ENCODE results near the gene TMEM253. TPM values are rescaled to one million over a fixed set of nuclear protein-coding genes. Genes with fewer than 3 reads are reported as not detected.

TMEM253 gene
- total and polyA plus RNA-seq, 2 experiments from 2014 or later = 0.59 to 0.95 TPM

GRCh38 chr14:21112255-21112654, 11.4 kb downstream of the TMEM253 start:
- no peaks in the 10 kb centered on the region for H3K79me2 ChIP-seq (replicated peaks; ENCODE audit: insufficient read depth)
- no peaks in the 10 kb centered on the region for H3K9me3 Mint-ChIP-seq
- H2AFZ ChIP-seq = peak overlapping the region; percentile 18; the same call in 1 of the 2 replicates
- H3K4me2 ChIP-seq = no peak overlapping the region
- H3K4me1 ChIP-seq (ENCODE audit: insufficient read depth) = peaks cover 9% of the 10 kb centered on the region
- no peak for DNase-seq (ENCODE audit: low spot score)
- H3K9me2 ChIP-seq (ENCODE audit: insufficient read depth) = 0 out of 2 replicates have a peak, but pooled peaks cover 3% of the 10 kb centered on the region
- H3K4me3 Mint-ChIP-seq = no peak overlapping the region
- H3K36me3 Mint-ChIP-seq (ENCODE audit: low read depth) = no peaks in the 10 kb centered on the region
- no peaks in the 10 kb centered on the region for H3K36me3 ChIP-seq (ENCODE audit: insufficient read depth)
- no peaks in the 10 kb centered on the region for H3K27me3 ChIP-seq (ENCODE audit: insufficient read depth)
- peaks cover 25% of the 10 kb centered on the region for H3K4me1 Mint-ChIP-seq
- H3K27ac ChIP-seq (ENCODE audit: low read depth) = no peak overlapping the region
- H3K27me3 Mint-ChIP-seq (ENCODE audit: insufficient read depth, low read depth, poor library complexity) = peaks cover 2% of the 10 kb centered on the region
- no peak for TF ChIP-seq ETS1 (IDR thresholded peaks at IDR 0.05)
- no peak for TF ChIP-seq ZNF331 (CRISPR knock-in tag; IDR thresholded peaks at IDR 0.05; ENCODE audit: low read depth)
- no peak for TF ChIP-seq CREB1 (CRISPR knock-in tag; IDR thresholded peaks at IDR 0.05; ENCODE audit: low read depth)
- no peak for TF ChIP-seq NANOG (IDR thresholded peaks at IDR 0.05; ENCODE audit: borderline replicate concordance)
- no peak for TF ChIP-seq STAT1 (IDR thresholded peaks at IDR 0.05; ENCODE audit: unreplicated experiment)
- no peak for TF ChIP-seq JUNB (IDR thresholded peaks at IDR 0.05; ENCODE audit: unreplicated experiment)
- no peak for TF ChIP-seq CTCF (conservative IDR thresholded peaks at IDR 0.05; ENCODE audit: low read depth in 2 of 2)
- no peak for TF ChIP-seq EZH2phosphoT487 (IDR thresholded peaks at IDR 0.05; ENCODE audit: unreplicated experiment)
- TF ChIP-seq ZNF114 (CRISPR knock-in tag; IDR thresholded peaks at IDR 0.05) = no peak
- no peak for TF ChIP-seq POLR2AphosphoS5 (IDR thresholded peaks at IDR 0.05; ENCODE audit: low read depth)
- no peak for TF ChIP-seq ZNF462 (CRISPR knock-in tag; IDR thresholded peaks at IDR 0.05)
- no peak for TF ChIP-seq EZH2 (IDR thresholded peaks at IDR 0.05; ENCODE audit: low read depth, unreplicated experiment)
- no peak overlapping the region for H3K4me3 ChIP-seq
- ATAC-seq = no peak
- no peaks in the 10 kb centered on the region for H4K20me1 ChIP-seq (replicated peaks; ENCODE audit: insufficient read depth)
- H3F3A ChIP-seq (replicated peaks; ENCODE audit: low read depth) = no peaks in the 10 kb centered on the region
- H3K27ac Mint-ChIP-seq = no peak overlapping the region

Measured in GM23338 (cell line).